DOHH2 (cell line): ENCODE data around the gene RAMACL.

Experiments used
- H3F3A ChIP-seq: fragments of 200-600 bp; sonication (generic), shearing (Covaris generic); 2 replicates; pipeline ENCODE4 v1.6.0; 2016; ENCODE audit warnings: antibody characterized with exemption, mild to moderate bottlenecking; ENCODE audit not compliant: control insufficient read depth, insufficient read depth
- H3K27ac ChIP-seq: fragments of 200-600 bp; sonication (generic); 2 replicates; pipeline ENCODE4 v1.5.1; 2014; ENCODE audit warnings: low read depth, mild to moderate bottlenecking, low read length, moderate library complexity
- H3K27me3 ChIP-seq: fragments of 200-600 bp; sonication (generic); 2 replicates; pipeline ENCODE4 v1.6.1; 2014; ENCODE audit warnings: mild to moderate bottlenecking, low read length, mixed read lengths; ENCODE audit not compliant: control insufficient read depth
- H3K36me3 ChIP-seq: fragments of 200-600 bp; sonication (generic); 2 replicates; pipeline ENCODE4 v1.6.1; 2014; ENCODE audit warnings: mild to moderate bottlenecking, low read length, moderate library complexity, mixed read lengths; ENCODE audit not compliant: control insufficient read depth
- H3K4me1 ChIP-seq: fragments of 200-600 bp; sonication (generic); 2 replicates; pipeline ENCODE4 v1.6.1; 2014; ENCODE audit warnings: mild to moderate bottlenecking, low read length, mixed read lengths; ENCODE audit not compliant: control insufficient read depth
- H3K4me2 ChIP-seq: fragments of 200-600 bp; sonication (generic); 2 replicates; pipeline ENCODE4 v1.6.0; 2014; ENCODE audit warnings: mild to moderate bottlenecking, low read length, moderate library complexity
- H3K4me3 ChIP-seq: fragments of 200-600 bp; sonication (generic); 2 replicates; pipeline ENCODE4 v1.5.1; 2014; ENCODE audit warnings: mild to moderate bottlenecking, low read length, mixed read lengths
- H3K79me2 ChIP-seq: fragments of 200-600 bp; sonication (generic); 2 replicates; pipeline ENCODE4 v1.6.1; 2014; ENCODE audit warnings: mild to moderate bottlenecking, low read length, mixed read lengths; ENCODE audit not compliant: control insufficient read depth
- H3K9me2 ChIP-seq: fragments of 200-600 bp; sonication (generic); replicated peaks from 2 replicates; pipeline ENCODE4 v1.6.1; 2014; ENCODE audit warnings: mild to moderate bottlenecking, low read length, mixed read lengths; ENCODE audit not compliant: control insufficient read depth
- H3K9me3 ChIP-seq: fragments of 200-600 bp; sonication (generic); 2 replicates; pipeline ENCODE4 v1.6.1; 2014; ENCODE audit warnings: antibody characterized with exemption, low read length, mixed read lengths; ENCODE audit not compliant: control insufficient read depth, insufficient read depth
- H4K20me1 ChIP-seq: fragments of 200-600 bp; sonication (generic); 2 replicates; pipeline ENCODE4 v1.6.0; 2014; ENCODE audit warnings: low read depth, mild to moderate bottlenecking, antibody characterized with exemption, low read length, moderate library complexity; ENCODE audit not compliant: control insufficient read depth, insufficient read depth
- EZH2phosphoT487 ChIP-seq: fragments of 200-600 bp; sonication (generic); IDR thresholded peaks from 2 replicates; pipeline ENCODE4 v1.6.1; 2017; ENCODE audit warnings: borderline replicate concordance, mild to moderate bottlenecking, antibody characterized with exemption, low read length, moderate library complexity, mixed read lengths
- TF ChIP-seq, protein P1 (sequence below): fragments of 200-600 bp; sonication (generic); IDR thresholded peaks from one replicate; pipeline ENCODE4 v1.5.1; 2014; ENCODE audit warnings: antibody characterized with exemption, mild to moderate bottlenecking, low read depth, low read length; ENCODE audit not compliant: poor library complexity, severe bottlenecking

Gene RAMACL

DNA sequence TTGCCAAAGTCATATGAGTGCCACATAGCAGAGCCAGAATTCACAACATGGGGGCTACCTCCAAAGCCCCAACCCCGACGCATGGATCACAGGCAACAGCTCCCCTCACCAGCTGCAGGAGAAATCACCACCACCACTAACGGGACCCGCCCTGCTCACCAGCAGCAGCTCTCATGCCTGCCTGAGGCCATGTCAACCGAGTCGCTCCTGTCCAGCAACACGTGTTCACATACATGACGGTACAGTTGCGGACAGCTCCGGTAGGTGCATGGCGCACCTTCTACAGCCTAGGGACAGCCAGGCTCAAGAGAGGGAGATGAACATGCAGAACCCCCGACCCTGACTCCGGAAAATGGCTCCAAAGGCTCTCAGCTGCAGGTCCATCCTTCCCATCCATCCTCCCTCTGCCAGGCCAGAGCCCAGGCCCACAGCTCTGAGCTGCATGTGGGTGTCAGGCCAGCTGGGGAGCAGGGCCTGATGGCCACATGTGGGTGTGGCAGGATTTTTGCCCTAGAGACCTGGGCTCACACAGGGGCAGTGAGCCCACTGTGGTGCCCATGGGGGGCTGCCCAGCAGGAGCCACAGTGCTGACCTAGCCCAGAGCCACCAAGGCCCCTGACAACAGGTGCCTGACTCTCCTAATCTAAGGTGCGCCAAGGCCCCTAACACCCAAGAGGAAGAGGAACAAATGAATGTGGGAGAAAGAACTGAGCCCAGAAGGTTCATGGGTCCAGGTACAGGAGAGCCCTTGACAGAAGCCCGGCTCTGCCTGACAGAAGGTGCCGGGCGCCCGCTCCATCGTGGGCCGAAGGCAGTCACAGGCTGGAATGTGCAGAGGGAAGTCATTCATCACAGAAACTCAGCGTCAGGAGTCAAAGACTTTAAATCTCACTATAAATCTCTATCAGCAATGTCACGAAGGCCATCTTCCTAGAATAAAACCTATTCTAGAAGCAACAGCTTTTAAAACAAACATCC, 30.1 kb upstream of the RAMACL start:
- Histone ChIP-seq H3K79me2 (no peaks in the 10 kb centered on the region), H3K9me3 (no peaks in the 10 kb centered on the region), H3K36me3 (no peaks in the 10 kb centered on the region), H3K27me3 (no peaks in the 10 kb centered on the region), H3K4me1 (no peaks in the 10 kb centered on the region), H3K9me2 (no peaks in the 10 kb centered on the region), H4K20me1 (no peaks in the 10 kb centered on the region), H3K27ac (no peak overlapping the region), H3F3A (no peaks in the 10 kb centered on the region), H3K4me3 (no peak overlapping the region), H3K4me2 (no peak overlapping the region)
- no peak for TF ChIP-seq EZH2phosphoT487
- TF ChIP-seq, protein P1, sequence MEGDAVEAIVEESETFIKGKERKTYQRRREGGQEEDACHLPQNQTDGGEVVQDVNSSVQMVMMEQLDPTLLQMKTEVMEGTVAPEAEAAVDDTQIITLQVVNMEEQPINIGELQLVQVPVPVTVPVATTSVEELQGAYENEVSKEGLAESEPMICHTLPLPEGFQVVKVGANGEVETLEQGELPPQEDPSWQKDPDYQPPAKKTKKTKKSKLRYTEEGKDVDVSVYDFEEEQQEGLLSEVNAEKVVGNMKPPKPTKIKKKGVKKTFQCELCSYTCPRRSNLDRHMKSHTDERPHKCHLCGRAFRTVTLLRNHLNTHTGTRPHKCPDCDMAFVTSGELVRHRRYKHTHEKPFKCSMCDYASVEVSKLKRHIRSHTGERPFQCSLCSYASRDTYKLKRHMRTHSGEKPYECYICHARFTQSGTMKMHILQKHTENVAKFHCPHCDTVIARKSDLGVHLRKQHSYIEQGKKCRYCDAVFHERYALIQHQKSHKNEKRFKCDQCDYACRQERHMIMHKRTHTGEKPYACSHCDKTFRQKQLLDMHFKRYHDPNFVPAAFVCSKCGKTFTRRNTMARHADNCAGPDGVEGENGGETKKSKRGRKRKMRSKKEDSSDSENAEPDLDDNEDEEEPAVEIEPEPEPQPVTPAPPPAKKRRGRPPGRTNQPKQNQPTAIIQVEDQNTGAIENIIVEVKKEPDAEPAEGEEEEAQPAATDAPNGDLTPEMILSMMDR = no peak

DNA sequence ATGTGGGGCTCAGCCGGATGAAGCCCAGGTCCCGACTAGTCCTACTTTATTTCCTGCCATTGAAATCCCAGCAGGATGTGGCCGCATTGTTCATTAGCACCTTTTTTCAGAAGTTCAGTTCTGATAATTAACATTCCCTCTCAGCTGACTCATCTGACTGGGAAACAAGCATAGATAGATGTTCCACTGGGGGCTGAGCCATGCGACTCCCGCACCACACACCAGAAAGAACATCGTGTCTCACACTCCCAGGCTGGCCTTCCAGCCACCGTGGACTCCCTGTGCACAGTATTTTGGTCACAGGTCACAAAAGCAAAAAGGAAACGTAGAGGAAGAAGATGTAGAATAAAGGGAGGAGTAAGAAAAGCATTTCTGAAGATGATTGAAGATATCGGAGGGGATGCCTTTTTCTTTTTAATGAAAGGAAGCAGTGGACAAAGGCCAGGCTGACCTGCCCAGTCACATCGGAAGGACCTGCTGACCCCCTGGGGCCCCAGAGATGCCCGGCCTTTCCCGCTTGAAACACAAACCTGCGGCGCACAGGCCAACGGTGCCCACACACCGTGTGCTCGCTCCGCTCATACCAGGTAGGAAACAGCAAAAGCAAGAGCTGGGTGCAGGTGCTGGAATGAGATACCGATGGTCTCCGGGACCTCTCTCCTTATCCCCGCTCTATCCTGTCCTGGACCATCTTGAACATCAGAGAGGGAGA, 28.7 kb upstream of the RAMACL start:
- H3K4me1 ChIP-seq = no peaks in the 10 kb centered on the region
- no peaks in the 10 kb centered on the region for H3K9me2 ChIP-seq
- H3K27me3 ChIP-seq = no peaks in the 10 kb centered on the region
- no peak overlapping the region for H3K4me3 ChIP-seq
- H4K20me1 ChIP-seq = no peaks in the 10 kb centered on the region
- no peaks in the 10 kb centered on the region for H3K79me2 ChIP-seq
- TF ChIP-seq EZH2phosphoT487 = no peak
- TF ChIP-seq, protein P1 = no peak
- H3K9me3 ChIP-seq = no peaks in the 10 kb centered on the region
- no peak overlapping the region for H3K27ac ChIP-seq
- no peaks in the 10 kb centered on the region for H3K36me3 ChIP-seq
- H3K4me2 ChIP-seq = no peak overlapping the region
- no peaks in the 10 kb centered on the region for H3F3A ChIP-seq

DNA sequence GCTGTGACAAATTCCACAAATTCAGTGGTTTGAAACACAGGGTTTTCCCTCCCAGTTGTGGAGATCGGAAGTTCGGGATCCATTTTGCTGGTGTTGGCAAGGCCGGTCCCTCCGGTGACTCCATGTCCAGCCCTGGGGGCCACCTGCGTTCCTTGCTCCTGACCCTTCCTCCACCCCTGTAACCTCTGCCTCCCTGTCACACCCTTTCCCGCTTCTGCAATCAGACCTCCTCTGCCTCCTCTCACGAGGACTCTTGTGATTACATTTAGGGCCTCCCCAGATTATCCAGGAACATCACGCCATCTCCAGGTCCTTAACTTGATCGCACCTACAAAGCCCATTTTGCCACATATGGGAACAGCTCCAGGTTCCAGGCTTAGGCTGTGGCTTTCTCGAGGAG, 28.1 kb upstream of the RAMACL start:
- H3K27ac ChIP-seq = no peak overlapping the region
- no peaks in the 10 kb centered on the region for H3K36me3 ChIP-seq
- H3K4me1 ChIP-seq = no peaks in the 10 kb centered on the region
- no peak overlapping the region for H3K4me2 ChIP-seq
- no peaks in the 10 kb centered on the region for H3K79me2 ChIP-seq
- no peak overlapping the region for H3K4me3 ChIP-seq
- H4K20me1 ChIP-seq = no peaks in the 10 kb centered on the region
- no peak for TF ChIP-seq EZH2phosphoT487
- TF ChIP-seq, protein P1 = no peak
- no peaks in the 10 kb centered on the region for H3F3A ChIP-seq
- H3K27me3 ChIP-seq = no peaks in the 10 kb centered on the region
- no peaks in the 10 kb centered on the region for H3K9me2 ChIP-seq
- no peaks in the 10 kb centered on the region for H3K9me3 ChIP-seq
